MCF 10A (cell line): ENCODE measurements around the gene TLX2. TPM values are rescaled to one million over a fixed set of nuclear protein-coding genes. Genes with fewer than 3 reads are reported as not detected.

ENCODE experiments used
- BruUV-seq: library from RNA; stranded (reverse); fragments of 400-500 nt; replicated peaks from 2 replicates; lab custom pipeline; 2021; lab: Mats Ljungman, UMichigan
- CTCF ChIA-PET: fragments of 300-600 bp; sonication (Branson Sonifier 250); formaldehyde crosslinking; extraction: SDS; loops from one replicate; lab custom pipeline; 2021; ENCODE audit warnings: antibody characterized with exemption, inconsistent platforms; lab: Yijun Ruan, JAX
- POLR2A ChIA-PET: fragments of 300-600, 350-650 bp; sonication (Branson Sonifier 250); formaldehyde crosslinking; extraction: SDS; loops from one replicate; lab custom pipeline; 2020; ENCODE audit warnings: antibody characterized with exemption, inconsistent platforms; lab: Yijun Ruan, JAX
- DNase-seq: peaks from one replicate; pipeline ENCODE4 v3.0.0-alpha.2; 2018; ENCODE audit not compliant: unreplicated experiment
- H3K27ac Mint-ChIP-seq: one replicate; pipeline ENCODE4 v1.8.0; 2022; ENCODE audit warnings: mild to moderate bottlenecking, low read depth, mixed read lengths; ENCODE audit not compliant: unreplicated experiment
- H3K27me3 Mint-ChIP-seq: one replicate; pipeline ENCODE4 v1.8.0; 2022; ENCODE audit warnings: mixed read lengths; ENCODE audit not compliant: insufficient read depth, unreplicated experiment
- H3K36me3 Mint-ChIP-seq: one replicate; pipeline ENCODE4 v1.8.0; 2022; ENCODE audit warnings: mild to moderate bottlenecking, moderate library complexity, mixed read lengths; ENCODE audit not compliant: insufficient read depth, unreplicated experiment
- H3K4me1 Mint-ChIP-seq: one replicate; pipeline ENCODE4 v1.8.0; 2022; ENCODE audit warnings: mixed read lengths; ENCODE audit not compliant: insufficient read depth, unreplicated experiment
- H3K4me3 Mint-ChIP-seq: one replicate; pipeline ENCODE4 v1.8.0; 2022; ENCODE audit warnings: mild to moderate bottlenecking, moderate library complexity, mixed read lengths; ENCODE audit not compliant: unreplicated experiment
- H3K9me3 Mint-ChIP-seq: one replicate; pipeline ENCODE4 v1.8.0; 2022; ENCODE audit warnings: mixed read lengths; ENCODE audit not compliant: unreplicated experiment
- intact Hi-C: fragments of 100-400 bp; cut with micrococcal nuclease; formaldehyde crosslinking; loops from 2 replicates; pipeline ENCODE4 v1.14.1; 2022
- total RNA-seq: library from RNA; stranded (reverse); gene quantifications from 2 replicates; pipeline ENCODE4 v1.2.3, GENCODE V29; 2022
- TF ChIP-seq, protein P1 (sequence below): fragments of 200-600 bp; IDR thresholded peaks from one replicate; pipeline ENCODE4 v1.8.0; 2022; ENCODE audit warnings: antibody characterized with exemption, mild to moderate bottlenecking; ENCODE audit not compliant: unreplicated experiment

Gene TLX2
- total RNA-seq, 1 experiment from 2014 or later = not detected

GRCh38 chr2:74554820-74555531 lies 40.7 kb downstream of the TLX2 start:
- ChIA-PET CTCF (interaction anchor here (1.9 kb wide), 1 partner anchor 34 kb away, joined by 4 read pairs; no protein-coding TSS in a partner anchor), POLR2A (no interaction called here)
- no peaks in the 10 kb centered on the region for H3K36me3 Mint-ChIP-seq

DNA sequence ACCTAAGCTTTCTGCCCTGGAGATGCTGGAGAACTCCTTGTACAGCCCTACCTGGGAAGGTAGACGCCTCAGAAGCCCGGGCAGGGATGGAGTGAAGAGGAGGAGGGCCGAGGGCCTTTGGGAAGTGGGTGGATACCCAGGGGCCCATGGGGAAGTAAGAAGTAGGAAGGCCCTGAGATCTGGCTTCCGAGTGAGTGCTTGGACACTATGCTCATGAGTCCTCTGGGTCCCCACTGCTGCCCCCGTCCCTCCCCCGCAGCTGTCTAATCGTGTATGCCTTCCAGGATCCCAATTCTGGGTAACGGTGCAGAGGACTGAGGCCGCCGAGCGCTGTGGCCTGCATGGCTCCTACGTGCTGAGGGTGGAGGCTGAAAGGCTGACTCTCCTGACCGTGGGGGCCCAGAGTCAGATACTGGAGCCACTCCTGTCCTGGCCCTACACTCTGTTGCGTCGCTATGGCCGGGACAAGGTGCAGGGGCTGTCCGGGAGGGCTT lies 41.4 kb downstream of the TLX2 start:
- Mint-ChIP-seq H3K9me3 (no peaks in the 10 kb centered on the region), H3K4me1 (peaks cover 8% of the 10 kb centered on the region), H3K27ac (no peak overlapping the region), H3K4me3 (no peak overlapping the region), H3K27me3 (no peaks in the 10 kb centered on the region), H3K36me3 (no peaks in the 10 kb centered on the region)
- POLR2A ChIA-PET = no interaction called here
- intact Hi-C loops = no loop called here
- CTCF ChIA-PET = interaction anchor here (1.9 kb wide), 1 partner anchor 33 kb away, joined by 4 read pairs; no protein-coding TSS in a partner anchor
- TF ChIP-seq, protein P1, sequence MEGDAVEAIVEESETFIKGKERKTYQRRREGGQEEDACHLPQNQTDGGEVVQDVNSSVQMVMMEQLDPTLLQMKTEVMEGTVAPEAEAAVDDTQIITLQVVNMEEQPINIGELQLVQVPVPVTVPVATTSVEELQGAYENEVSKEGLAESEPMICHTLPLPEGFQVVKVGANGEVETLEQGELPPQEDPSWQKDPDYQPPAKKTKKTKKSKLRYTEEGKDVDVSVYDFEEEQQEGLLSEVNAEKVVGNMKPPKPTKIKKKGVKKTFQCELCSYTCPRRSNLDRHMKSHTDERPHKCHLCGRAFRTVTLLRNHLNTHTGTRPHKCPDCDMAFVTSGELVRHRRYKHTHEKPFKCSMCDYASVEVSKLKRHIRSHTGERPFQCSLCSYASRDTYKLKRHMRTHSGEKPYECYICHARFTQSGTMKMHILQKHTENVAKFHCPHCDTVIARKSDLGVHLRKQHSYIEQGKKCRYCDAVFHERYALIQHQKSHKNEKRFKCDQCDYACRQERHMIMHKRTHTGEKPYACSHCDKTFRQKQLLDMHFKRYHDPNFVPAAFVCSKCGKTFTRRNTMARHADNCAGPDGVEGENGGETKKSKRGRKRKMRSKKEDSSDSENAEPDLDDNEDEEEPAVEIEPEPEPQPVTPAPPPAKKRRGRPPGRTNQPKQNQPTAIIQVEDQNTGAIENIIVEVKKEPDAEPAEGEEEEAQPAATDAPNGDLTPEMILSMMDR = no peak
- BruUV-seq = no TSS peak
- DNase-seq = no peak

More at GRCh38 chr2:74554820-74555531, 40.7 kb downstream of the TLX2 start:
- DNase-seq = no peak
- TF ChIP-seq, protein P1 = no peak
- Mint-ChIP-seq H3K4me3 (no peak overlapping the region), H3K27ac (no peak overlapping the region), H3K4me1 (peaks cover 6% of the 10 kb centered on the region), H3K27me3 (no peaks in the 10 kb centered on the region), H3K9me3 (no peaks in the 10 kb centered on the region)
- no TSS peak for BruUV-seq
- intact Hi-C loops = no loop called here

- H3K9me3 Mint-ChIP-seq = no peaks in the 10 kb centered on the region
- H3K4me1 Mint-ChIP-seq = peaks cover 10% of the 10 kb centered on the region
- H3K27me3 Mint-ChIP-seq = no peaks in the 10 kb centered on the region
- DNase-seq = no peak
- CTCF ChIA-PET = interaction anchor here (1.9 kb wide), 1 partner anchor 33 kb away, joined by 4 read pairs; no protein-coding TSS in a partner anchor
- BruUV-seq = no TSS peak
- H3K36me3 Mint-ChIP-seq = no peaks in the 10 kb centered on the region
- no peak overlapping the region for H3K4me3 Mint-ChIP-seq
- TF ChIP-seq, protein P1 = no peak
- intact Hi-C loops = no loop called here
- POLR2A ChIA-PET = no interaction called here
- H3K27ac Mint-ChIP-seq = no peak overlapping the region
Measured at GRCh38 chr2:74556159-74556558, 41.9 kb downstream of the TLX2 start.

DNA sequence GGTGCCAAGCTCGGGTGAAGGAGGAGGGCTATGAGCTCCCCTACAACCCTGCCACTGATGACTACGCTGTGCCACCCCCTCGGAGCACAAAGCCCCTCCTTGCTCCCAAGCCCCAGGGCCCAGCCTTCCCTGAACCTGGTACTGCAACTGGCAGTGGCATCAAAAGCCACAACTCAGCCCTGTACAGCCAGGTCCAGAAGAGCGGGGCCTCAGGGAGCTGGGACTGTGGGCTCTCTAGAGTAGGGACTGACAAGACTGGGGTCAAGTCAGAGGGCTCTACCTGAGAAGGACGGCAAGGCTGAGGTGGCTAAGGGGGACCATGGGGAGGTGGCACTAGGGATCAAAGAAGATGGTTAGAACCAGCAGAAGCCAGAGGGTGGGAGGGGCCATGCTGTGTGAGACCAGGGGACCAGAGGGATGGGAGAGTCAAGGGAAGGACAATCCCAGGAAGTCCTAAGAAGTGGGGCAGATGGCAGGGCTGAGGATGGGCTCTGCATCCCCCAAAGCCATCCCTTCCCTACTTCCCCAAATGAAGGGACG lies 42.7 kb downstream of the TLX2 start:
- H3K27me3 Mint-ChIP-seq = no peaks in the 10 kb centered on the region
- no peak for DNase-seq
- no peak overlapping the region for H3K27ac Mint-ChIP-seq
- no TSS peak for BruUV-seq
- H3K9me3 Mint-ChIP-seq = no peaks in the 10 kb centered on the region
- TF ChIP-seq, protein P1 = no peak
- POLR2A ChIA-PET = no interaction called here
- no peaks in the 10 kb centered on the region for H3K36me3 Mint-ChIP-seq
- CTCF ChIA-PET = interaction anchor here (1.5 to 1.9 kb wide), 4 partner anchors 11 to 74 kb away, joined by 3 to 6 read pairs (median 4); partner anchors contain the start of genes CCDC142 and TTC31
- intact Hi-C loops = no loop called here
- no peak overlapping the region for H3K4me3 Mint-ChIP-seq
- H3K4me1 Mint-ChIP-seq = peaks cover 17% of the 10 kb centered on the region
